ENCODE measurements around the gene LRRC74A. TPM values are rescaled to one million over a fixed set of nuclear protein-coding genes. Genes with fewer than 3 reads are reported as not detected.
A peak's percentile ranks its signal among the peaks of the same experiment; 100 is the strongest.

Gene LRRC74A
- total RNA-seq, 6 experiments from 2014 or later, result not detected

GRCh38 chr14:76784881-76785280, 41.3 kb upstream of the LRRC74A start:
- no peaks in the 10 kb centered on the region for H3K4me1 ChIP-seq
- no peak overlapping the region for H3K4me3 ChIP-seq
- peak; percentile 59 to 84 (median 64) for TF ChIP-seq CTCF (IDR thresholded peaks at IDR 0.05)
- TF ChIP-seq POLR2A (IDR thresholded peaks at IDR 0.05), result no peak
- H3K36me3 ChIP-seq, result peaks cover 0 to 30% (median 14%) of the 10 kb centered on the region in 4 donors
- no peaks in the 10 kb centered on the region for H3K9me3 ChIP-seq
- intact Hi-C loops (cut with DNase I), result loop anchor here (10.0 kb wide), 2 partner anchors 70 to 80 kb away; no protein-coding TSS in a partner anchor
- peak; percentile 86 to 90 (median 88) for ATAC-seq
- H3K27ac ChIP-seq, result no peak overlapping the region
- 68% methylated on average over 2 of the region's 2 CpGs for WGBS (ENCODE audit: insufficient coverage, low coverage, low lambda C conversion rate, missing lambda C conversion rate)
- peak in 1 of 3 donors; percentile 69 for DNase-seq
- no peaks in the 10 kb centered on the region for H3K27me3 ChIP-seq

DNA sequence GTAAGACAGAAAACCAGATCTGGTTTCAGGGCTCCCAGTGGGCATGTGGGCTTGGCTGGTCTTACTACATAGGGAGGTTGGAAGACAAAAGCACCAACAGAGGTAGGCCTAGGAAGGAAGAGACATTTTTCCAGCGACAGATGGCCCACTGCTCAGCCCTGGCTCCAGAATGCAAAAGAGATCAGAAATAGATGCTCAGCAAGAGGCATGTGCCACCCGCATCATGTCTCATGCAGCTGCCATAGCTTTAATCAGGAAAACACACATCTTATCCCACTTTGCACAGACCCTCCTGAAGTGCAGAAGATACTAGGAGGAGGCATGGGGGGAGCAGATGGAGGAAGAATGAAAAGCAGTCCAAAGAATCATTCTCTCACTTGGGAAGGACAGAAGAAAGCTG, 39.6 kb upstream of the LRRC74A start:
- DNase-seq, result no peak
- whole genome bisulfite sequencing (ENCODE audit: insufficient coverage, low coverage, low lambda C conversion rate, missing lambda C conversion rate), result 100% methylated on average over 1 of the region's 2 CpGs
- Histone ChIP-seq H3K4me1 (no peaks in the 10 kb centered on the region), H3K27ac (no peak overlapping the region), H3K4me3 (no peak overlapping the region), H3K27me3 (no peaks in the 10 kb centered on the region), H3K36me3 (peaks cover 0 to 43% (median 21%) of the 10 kb centered on the region in 4 donors), H3K9me3 (no peaks in the 10 kb centered on the region)
- intact Hi-C loops (cut with DNase I), result loop anchor here (10.0 kb wide), 2 partner anchors 72 to 82 kb away; no protein-coding TSS in a partner anchor
- no peak for ATAC-seq
- TF ChIP-seq POLR2A (IDR thresholded peaks at IDR 0.05) (no peak), CTCF (IDR thresholded peaks at IDR 0.05) (no peak)

- 100% methylated on average over 1 of the region's 2 CpGs for WGBS (ENCODE audit: insufficient coverage, low coverage, low lambda C conversion rate, missing lambda C conversion rate)
- Histone ChIP-seq H3K9me3 (no peaks in the 10 kb centered on the region), H3K4me1 (no peaks in the 10 kb centered on the region), H3K4me3 (no peak overlapping the region), H3K27ac (no peak overlapping the region), H3K27me3 (no peaks in the 10 kb centered on the region), H3K36me3 (peaks cover 0 to 51% (median 19%) of the 10 kb centered on the region in 4 donors)
- ATAC-seq (no peak), DNase-seq (no peak)
- intact Hi-C loops (cut with DNase I), result no loop called here
- TF ChIP-seq CTCF (IDR thresholded peaks at IDR 0.05) (no peak), POLR2A (IDR thresholded peaks at IDR 0.05) (no peak)
These were observed 33.8 kb upstream of the LRRC74A start for GRCh38 chr14:76792422-76792821.

DNA sequence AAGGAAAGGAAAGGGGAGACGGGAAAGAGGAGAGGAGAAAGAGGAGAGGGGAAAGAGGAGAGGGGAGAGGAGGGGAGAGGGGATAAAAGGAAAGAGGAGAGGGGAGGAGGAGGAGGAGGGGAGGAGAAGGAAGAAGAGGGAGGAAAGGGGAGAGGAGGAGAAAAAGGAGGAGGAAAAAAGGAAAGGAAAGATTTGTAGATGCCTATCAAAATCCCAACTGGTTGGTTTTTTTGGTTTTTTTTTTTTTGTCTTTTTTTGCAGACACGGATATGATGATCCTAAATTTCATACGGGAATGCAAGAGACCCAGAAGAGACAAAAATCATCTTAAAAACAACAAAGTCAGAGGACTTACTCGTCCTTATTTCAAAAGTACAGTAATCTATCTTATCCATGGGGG, 32.9 kb upstream of the LRRC74A start:
- Histone ChIP-seq H3K36me3 (peaks cover 0 to 47% (median 15%) of the 10 kb centered on the region in 4 donors), H3K27me3 (no peaks in the 10 kb centered on the region), H3K4me1 (no peaks in the 10 kb centered on the region), H3K9me3 (no peaks in the 10 kb centered on the region), H3K27ac (no peak overlapping the region), H3K4me3 (no peak overlapping the region)
- TF ChIP-seq CTCF (IDR thresholded peaks at IDR 0.05), result no peak
- no peak for TF ChIP-seq POLR2A (IDR thresholded peaks at IDR 0.05)
- DNase-seq, result no peak
- ATAC-seq, result no peak
- 90% methylated on average over 4 of the region's 4 CpGs for WGBS (ENCODE audit: insufficient coverage, low coverage, low lambda C conversion rate, missing lambda C conversion rate)
- intact Hi-C loops (cut with DNase I), result no loop called here

- intact Hi-C loops (cut with DNase I), result no loop called here
- Histone ChIP-seq H3K27ac (no peak overlapping the region), H3K27me3 (no peaks in the 10 kb centered on the region), H3K9me3 (no peaks in the 10 kb centered on the region), H3K4me1 (no peaks in the 10 kb centered on the region), H3K4me3 (no peak overlapping the region), H3K36me3 (peaks cover 0 to 47% (median 12%) of the 10 kb centered on the region in 4 donors)
- ATAC-seq, result no peak
- 84% methylated on average over 5 of the region's 5 CpGs for WGBS (ENCODE audit: insufficient coverage, low coverage, low lambda C conversion rate, missing lambda C conversion rate)
- no peak for DNase-seq
- TF ChIP-seq POLR2A (IDR thresholded peaks at IDR 0.05), result no peak
- no peak for TF ChIP-seq CTCF (IDR thresholded peaks at IDR 0.05)
These were observed 32.3 kb upstream of the LRRC74A start for GRCh38 chr14:76793956-76794355.

Data from right lobe of liver (tissue), 6 donors.